HCT116 (cell line): ENCODE results near the gene PROX1. TPM values are rescaled to one million over a fixed set of nuclear protein-coding genes. Genes with fewer than 3 reads are reported as not detected.

Experiments used
- ATAC-seq: fragments of 200-7000 bp; cut with Tn5 transposase; 2 replicates; pipeline ENCODE4 v1.9.1; 2020; ENCODE audit warnings: mild to moderate bottlenecking, moderate library complexity
- BruUV-seq: library from RNA; stranded (reverse); fragments of 400-500 nt; replicated peaks from 2 replicates; lab custom pipeline; 2021; lab: Mats Ljungman, UMichigan
- CTCF ChIA-PET: fragments of 300-600 bp; sonication (Branson Sonifier 250); formaldehyde crosslinking; loops from one replicate; lab custom pipeline; 2021; ENCODE audit warnings: antibody characterized with exemption; lab: Charles Lee
- POLR2A ChIA-PET: fragments of 300-600, 350-600 bp; sonication (Branson Sonifier 250); formaldehyde crosslinking; loops from one replicate; lab custom pipeline; 2021; ENCODE audit warnings: antibody characterized with exemption; lab: Charles Lee
- RAD21 ChIA-PET, 2 experiments: fragments of 300-600 bp; sonication (Branson Sonifier 250); formaldehyde crosslinking; loops; one replicate each; lab custom pipeline; 2023; ENCODE audit warnings: low total read pairs in 2 of 2; ENCODE audit not compliant: uncharacterized antibody in 2 of 2, unreplicated experiment in 2 of 2, low non-redundant PET in 1 of 2; lab: Charles Lee
- DNase-seq: peaks from one replicate; pipeline ENCODE4 v3.0.0-alpha.2; 2010; ENCODE audit warnings: low read depth, low spot score
- H2AFZ ChIP-seq: fragments of 200-600 bp; shearing (Covaris generic), sonication (generic); 2 replicates; pipeline ENCODE4 v1.6.1; 2017; ENCODE audit warnings: low read depth, mixed run types, mixed read lengths, antibody characterized with exemption, low read length; ENCODE audit not compliant: poor library complexity, severe bottlenecking
- H3K27ac ChIP-seq: 2 replicates; pipeline ENCODE4 v1.5.1; 2012; ENCODE audit warnings: low read depth, low read length
- H3K27me3 ChIP-seq: fragments of 200-600 bp; sonication (generic); 2 replicates; pipeline ENCODE4 v1.6.1; 2016; ENCODE audit warnings: mixed run types, low read length, mixed read lengths; ENCODE audit not compliant: insufficient read depth
- H3K36me3 ChIP-seq, 2 experiments: fragments of 200-500 bp in 1 of 2; fragments of 200-600 bp in 1 of 2; sonication (Bioruptor generic) in 1 of 2; sonication (generic) in 1 of 2; 2 replicates each; pipeline versions ENCODE4 v1.5.1 to v1.6.1; 2014 to 2016; ENCODE audit warnings: low read length in 2 of 2, inconsistent platforms in 1 of 2, mixed read lengths in 1 of 2, mixed run types in 1 of 2; ENCODE audit not compliant: insufficient read depth in 2 of 2, control insufficient read depth in 1 of 2
- H3K4me1 ChIP-seq, 2 experiments: fragments of 200-600 bp in 1 of 2; sonication (generic) in 1 of 2; 2 replicates each; pipeline versions ENCODE4 v1.5.1 to v1.6.1; 2012 to 2017; ENCODE audit warnings: low read length in 2 of 2, inconsistent platforms in 1 of 2, mild to moderate bottlenecking in 1 of 2, mixed read lengths in 1 of 2, mixed run types in 1 of 2, moderate library complexity in 1 of 2; ENCODE audit not compliant: insufficient read depth in 2 of 2, control insufficient read depth in 1 of 2
- H3K4me2 ChIP-seq: fragments of 200-600 bp; sonication (generic); 2 replicates; pipeline ENCODE4 v1.6.1; 2017; ENCODE audit warnings: mixed run types, low read length, mixed read lengths
- H3K4me3 ChIP-seq, 2 experiments: fragments of 200-600 bp in 1 of 2; sonication (generic) in 1 of 2; replicated peaks in 1 of 2; 2 replicates each; pipeline ENCODE4 v1.5.1; 2011 to 2016; ENCODE audit warnings: low read length in 2 of 2, control low read depth in 1 of 2, low read depth in 1 of 2, mild to moderate bottlenecking in 1 of 2, mixed read lengths in 1 of 2, mixed run types in 1 of 2
- H3K79me2 ChIP-seq: fragments of 200-600 bp; sonication (generic); 2 replicates; pipeline ENCODE4 v1.6.1; 2017; ENCODE audit warnings: mild to moderate bottlenecking, mixed run types, low read length, moderate library complexity, mixed read lengths; ENCODE audit not compliant: insufficient read depth
- H3K9ac ChIP-seq: fragments of 200-600 bp; sonication (generic); 2 replicates; pipeline ENCODE4 v1.6.1; 2016; ENCODE audit warnings: low read length, mixed read lengths
- H3K9me2 ChIP-seq: fragments of 200-600 bp; sonication (generic), shearing (Covaris generic); 2 replicates; pipeline ENCODE4 v1.6.1; 2017; ENCODE audit warnings: mixed run types, mild to moderate bottlenecking, moderate library complexity; ENCODE audit not compliant: insufficient read depth
- H3K9me3 ChIP-seq, 2 experiments: fragments of 200-500 bp in 1 of 2; fragments of 200-600 bp in 1 of 2; sonication (Bioruptor generic) in 1 of 2; sonication (generic) in 1 of 2; 2 replicates each; pipeline ENCODE4 v1.6.1; 2014 to 2017; ENCODE audit warnings: low read length in 2 of 2, mixed read lengths in 2 of 2, inconsistent platforms in 1 of 2, low read depth in 1 of 2, mild to moderate bottlenecking in 1 of 2, mixed run types in 1 of 2, moderate library complexity in 1 of 2; ENCODE audit not compliant: control insufficient read depth in 1 of 2, insufficient read depth in 1 of 2
- H4K20me1 ChIP-seq: fragments of 200-600 bp; sonication (generic), shearing (Covaris generic); 2 replicates; pipeline ENCODE4 v1.6.1; 2017; ENCODE audit warnings: mixed run types, mild to moderate bottlenecking, moderate library complexity; ENCODE audit not compliant: insufficient read depth
- ATF3 ChIP-seq: IDR thresholded peaks from 2 replicates; pipeline ENCODE4 v1.6.1; 2012
- CTCF ChIP-seq, 3 experiments: fragments of 200-600 bp in 1 of 3; sonication (generic) in 1 of 3; IDR thresholded peaks in 2 of 3; conservative IDR thresholded peaks in 1 of 3; 2 replicates each; pipeline ENCODE4 v1.5.1; 2012 to 2017; ENCODE audit warnings: low read depth in 2 of 3, low read length in 2 of 3, antibody characterized with exemption in 1 of 3, borderline replicate concordance in 1 of 3, control low read depth in 1 of 3, mild to moderate bottlenecking in 1 of 3, mixed read lengths in 1 of 3, mixed run types in 1 of 3, moderate library complexity in 1 of 3; ENCODE audit not compliant: insufficient read depth in 1 of 3
- EGR1 ChIP-seq: IDR thresholded peaks from 2 replicates; pipeline ENCODE4 v1.6.1; 2012; ENCODE audit warnings: low read depth
- ELF1 ChIP-seq: IDR thresholded peaks from 2 replicates; pipeline ENCODE4 v1.6.1; 2012; ENCODE audit warnings: low read depth, borderline replicate concordance
- EZH2 ChIP-seq: fragments of 200-600 bp; sonication (generic); IDR thresholded peaks from 2 replicates; pipeline ENCODE4 v1.6.1; 2017; ENCODE audit warnings: antibody characterized with exemption, mixed run types
- FOSL1 ChIP-seq: IDR thresholded peaks from 2 replicates; pipeline ENCODE4 v1.6.1; 2012; ENCODE audit warnings: low read depth
- MAX ChIP-seq: IDR thresholded peaks from 2 replicates; pipeline ENCODE4 v1.6.1; 2012
- POLR2A ChIP-seq: IDR thresholded peaks from 2 replicates; pipeline ENCODE4 v1.7.0; 2011; ENCODE audit warnings: borderline replicate concordance; ENCODE audit not compliant: insufficient read depth, insufficient read length; ENCODE audit errors: extremely low read depth
- RAD21 ChIP-seq: IDR thresholded peaks from 2 replicates; pipeline ENCODE4 v1.6.1; 2012; ENCODE audit warnings: low read depth, mild to moderate bottlenecking
- SIN3A ChIP-seq: IDR thresholded peaks from 2 replicates; pipeline ENCODE4 v1.6.1; 2012; ENCODE audit warnings: low read depth
- SP1 ChIP-seq: IDR thresholded peaks from 2 replicates; pipeline ENCODE4 v1.6.1; 2012; ENCODE audit warnings: low read depth
- TCF7L2 ChIP-seq: IDR thresholded peaks from 2 replicates; pipeline ENCODE4 v1.7.0; 2011; ENCODE audit warnings: borderline replicate concordance, inconsistent platforms; ENCODE audit not compliant: insufficient read depth, insufficient read length; ENCODE audit errors: extremely low read depth
- ZNF274 ChIP-seq: fragments of 200-500 bp; sonication (Bioruptor generic); IDR thresholded peaks from 2 replicates; pipeline ENCODE4 v1.6.1; 2014; ENCODE audit warnings: mild to moderate bottlenecking, low read depth, low read length, inconsistent platforms
- intact Hi-C: fragments of 100-400 bp; cut with micrococcal nuclease; formaldehyde crosslinking; loops from 2 replicates; pipeline ENCODE4 v1.10.0; 2022
- total RNA-seq: library from RNA; stranded (reverse); gene quantifications from one replicate; pipeline ENCODE4 v1.2.1, GENCODE V29; 2021; ENCODE audit not compliant: unreplicated experiment

PROX1 gene
- total RNA-seq, 1 experiment from 2014 or later: 0.22 TPM

- Histone ChIP-seq H3K36me3 (no peaks in the 10 kb centered on the region), H3K4me2 (no peak overlapping the region), H3K27ac (no peak overlapping the region), H3K9me2 (no peaks in the 10 kb centered on the region), H3K27me3 (no peaks in the 10 kb centered on the region), H3K4me3 (no peak overlapping the region), H2AFZ (no peak overlapping the region), H3K4me1 (no peaks in the 10 kb centered on the region), H3K9me3 (no peaks in the 10 kb centered on the region), H4K20me1 (no peaks in the 10 kb centered on the region), H3K9ac (no peak overlapping the region), H3K79me2 (no peaks in the 10 kb centered on the region)
- no peak for DNase-seq
- TF ChIP-seq EGR1: no peak
- no peak for TF ChIP-seq ATF3
- TF ChIP-seq SIN3A: no peak
- TF ChIP-seq MAX: no peak
- no peak for TF ChIP-seq TCF7L2
- no peak for TF ChIP-seq RAD21
- no peak for TF ChIP-seq POLR2A
- no peak for TF ChIP-seq ELF1
- no peak for TF ChIP-seq CTCF (IDR thresholded peaks at IDR 0.05 in 2 of 3, conservative IDR thresholded peaks at IDR 0.05 in 1 of 3; ENCODE audit: borderline replicate concordance in 1 of 3, insufficient read depth in 1 of 3, low read depth in 2 of 3, low read length in 2 of 3)
- no peak for TF ChIP-seq SP1
- no peak for TF ChIP-seq ZNF274
- TF ChIP-seq EZH2: no peak
- TF ChIP-seq FOSL1: no peak
- BruUV-seq: no TSS peak
- intact Hi-C loops: no loop called here
- CTCF ChIA-PET: no interaction called here
- POLR2A ChIA-PET: no interaction called here
- no peak for ATAC-seq
- RAD21 ChIA-PET: no interaction called here
Observed at GRCh38 chr1:213938776-213939175, 49.0 kb upstream of the PROX1 start.
